ENCODE results near the gene ADCY10.

GRCh38 chr1:167864392-167865032, 49.4 kb downstream of the ADCY10 start:
- TF ChIP-seq RAD21 (IDR thresholded peaks at IDR 0.05; ENCODE audit: low read length) (no peak), CTCF (conservative IDR thresholded peaks at IDR 0.05; ENCODE audit: low read depth, low read length) (no peak), POLR2A (IDR thresholded peaks at IDR 0.05; ENCODE audit: low read depth, low read length) (no peak), BHLHE40 (IDR thresholded peaks at IDR 0.05; ENCODE audit: low read depth, low read length) (no peak), MXI1 (IDR thresholded peaks at IDR 0.05; ENCODE audit: borderline replicate concordance, low read depth, low read length) (no peak), NFE2L2 (IDR thresholded peaks at IDR 0.05; ENCODE audit: low read depth, low read length) (no peak), SMC3 (IDR thresholded peaks at IDR 0.05; ENCODE audit: low read depth, low read length) (no peak)

Measured in IMR-90 (cell line).